Fibroblast of the aortic adventitia (primary cell): ENCODE results near the gene TMEM266. TPM values are rescaled to one million over a fixed set of nuclear protein-coding genes. Genes with fewer than 3 reads are reported as not detected.

Source experiments
- DNase-seq: peaks from one replicate; pipeline ENCODE4 v3.0.0-alpha.2; 2010; ENCODE audit warnings: low read depth
- H3K4me3 ChIP-seq: 2 replicates; pipeline ENCODE4 v1.5.1; 2011; ENCODE audit warnings: low read depth, mild to moderate bottlenecking, control low read depth, low read length, moderate library complexity
- total RNA-seq: library from RNA; depleted of rRNA; stranded (reverse); fragments of >200 nt; gene quantifications from 2 replicates; pipeline ENCODE4 v1.2.3, GENCODE V29; 2012; ENCODE audit warnings: low replicate concordance
- TF ChIP-seq, protein P1 (sequence below): IDR thresholded peaks from 2 replicates; pipeline ENCODE4 v1.5.1; 2011; ENCODE audit warnings: mild to moderate bottlenecking, low read length, control low read depth, inconsistent platforms; ENCODE audit not compliant: insufficient read depth

TMEM266 gene
- total RNA-seq, 1 donor: 0.09 TPM

DNA sequence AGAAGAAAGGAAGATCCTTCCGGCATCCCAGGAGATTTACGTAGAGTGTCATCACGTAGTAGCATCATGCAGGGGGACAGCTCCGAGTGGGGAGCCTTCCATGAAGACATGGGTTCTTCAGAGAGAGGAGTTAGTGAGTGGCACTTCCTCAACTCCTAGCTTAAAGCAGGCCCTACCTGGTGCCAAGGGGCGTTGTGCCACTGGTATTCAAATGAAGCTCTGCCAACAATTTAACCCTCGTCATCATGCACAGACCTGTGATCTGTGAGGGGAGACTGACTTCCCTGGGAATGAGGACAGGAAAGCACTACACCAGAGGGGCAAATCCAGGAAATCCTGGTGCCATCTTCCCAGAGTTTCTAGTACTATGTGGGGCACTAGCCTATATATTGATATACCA lies 59.0 kb downstream of the TMEM266 start:
- TF ChIP-seq, protein P1, sequence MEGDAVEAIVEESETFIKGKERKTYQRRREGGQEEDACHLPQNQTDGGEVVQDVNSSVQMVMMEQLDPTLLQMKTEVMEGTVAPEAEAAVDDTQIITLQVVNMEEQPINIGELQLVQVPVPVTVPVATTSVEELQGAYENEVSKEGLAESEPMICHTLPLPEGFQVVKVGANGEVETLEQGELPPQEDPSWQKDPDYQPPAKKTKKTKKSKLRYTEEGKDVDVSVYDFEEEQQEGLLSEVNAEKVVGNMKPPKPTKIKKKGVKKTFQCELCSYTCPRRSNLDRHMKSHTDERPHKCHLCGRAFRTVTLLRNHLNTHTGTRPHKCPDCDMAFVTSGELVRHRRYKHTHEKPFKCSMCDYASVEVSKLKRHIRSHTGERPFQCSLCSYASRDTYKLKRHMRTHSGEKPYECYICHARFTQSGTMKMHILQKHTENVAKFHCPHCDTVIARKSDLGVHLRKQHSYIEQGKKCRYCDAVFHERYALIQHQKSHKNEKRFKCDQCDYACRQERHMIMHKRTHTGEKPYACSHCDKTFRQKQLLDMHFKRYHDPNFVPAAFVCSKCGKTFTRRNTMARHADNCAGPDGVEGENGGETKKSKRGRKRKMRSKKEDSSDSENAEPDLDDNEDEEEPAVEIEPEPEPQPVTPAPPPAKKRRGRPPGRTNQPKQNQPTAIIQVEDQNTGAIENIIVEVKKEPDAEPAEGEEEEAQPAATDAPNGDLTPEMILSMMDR: no peak
- DNase-seq: no peak
- H3K4me3 ChIP-seq: no peak overlapping the region

DNA sequence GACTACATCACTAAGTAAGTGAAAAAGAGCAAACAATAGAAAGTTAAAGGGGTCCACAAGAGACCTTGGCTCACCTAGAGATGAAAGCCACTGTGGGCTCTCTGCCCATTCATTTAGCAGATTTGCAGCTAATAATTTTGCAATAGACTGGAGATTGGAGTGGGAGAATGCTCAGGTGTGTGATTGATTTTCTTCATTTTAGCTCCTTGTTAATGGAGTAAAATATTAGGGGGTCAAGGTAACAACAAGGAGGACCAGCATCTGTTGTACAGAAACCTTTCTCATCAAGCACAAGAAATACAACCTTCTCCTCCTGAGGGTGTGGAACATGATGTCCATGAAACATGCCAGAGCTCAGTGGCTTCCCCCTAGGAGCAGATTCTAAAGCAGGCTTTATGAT lies 63.2 kb downstream of the TMEM266 start:
- H3K4me3 ChIP-seq: no peak overlapping the region
- no peak for DNase-seq
- TF ChIP-seq, protein P1: no peak

DNA sequence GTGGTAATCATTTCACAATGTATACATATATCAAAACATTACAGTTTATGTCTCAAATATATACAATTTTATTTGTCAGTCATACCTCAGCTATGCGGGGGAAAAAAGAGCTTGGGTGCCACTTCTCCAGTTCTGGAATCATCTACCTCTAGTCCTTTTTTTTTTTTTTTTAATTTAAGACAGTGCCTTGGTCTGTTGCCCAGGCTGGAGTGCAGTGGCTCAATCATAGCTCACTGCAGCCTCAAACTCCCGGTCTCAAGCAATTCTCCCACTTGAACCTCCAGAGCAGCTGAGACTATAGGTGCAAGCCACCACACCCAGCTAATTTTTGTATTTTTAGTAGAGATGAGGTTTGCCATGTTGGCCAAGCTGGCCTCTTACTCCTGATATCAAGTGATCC lies 67.4 kb downstream of the TMEM266 start:
- no peak for DNase-seq
- no peak overlapping the region for H3K4me3 ChIP-seq
- TF ChIP-seq, protein P1: no peak

DNA sequence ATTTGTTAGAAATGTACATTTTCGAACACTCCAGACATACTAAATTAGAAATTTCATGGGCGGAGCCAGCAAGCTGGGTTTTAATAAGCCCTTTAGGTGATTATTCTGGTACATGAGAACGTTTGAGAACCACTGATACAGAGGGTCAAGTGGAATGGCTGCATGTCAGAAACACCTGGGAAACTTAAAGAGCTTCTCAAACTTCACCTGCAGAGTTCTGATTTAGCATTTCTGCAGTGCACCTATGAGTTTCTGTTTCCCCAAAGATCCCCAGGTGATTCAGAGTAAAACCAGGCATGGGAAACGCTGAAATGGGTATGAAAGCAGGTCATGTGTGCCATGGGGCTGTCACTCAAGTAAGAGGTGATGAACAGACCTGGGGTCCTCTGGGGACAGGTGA lies 68.1 kb downstream of the TMEM266 start:
- no peak for DNase-seq
- no peak overlapping the region for H3K4me3 ChIP-seq
- TF ChIP-seq, protein P1: no peak

DNA sequence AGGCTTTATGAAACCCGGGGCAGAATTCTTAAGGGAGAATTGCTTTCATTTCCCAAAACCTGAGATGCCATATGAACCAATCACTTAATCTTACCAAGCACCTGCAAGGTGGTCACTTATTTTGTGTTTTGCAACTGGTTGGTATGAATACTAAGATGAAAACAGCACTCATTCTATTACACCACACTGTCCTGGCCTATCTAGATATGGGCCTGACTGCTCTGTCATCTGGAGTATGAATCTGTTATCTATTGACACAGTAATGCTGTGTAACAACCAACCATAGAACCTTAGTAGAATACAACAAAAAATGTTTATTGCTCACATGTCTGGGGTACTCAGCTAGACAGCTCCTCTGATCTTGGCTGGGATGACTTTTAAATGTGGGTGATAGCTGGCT lies 74.8 kb downstream of the TMEM266 start:
- H3K4me3 ChIP-seq: no peak overlapping the region
- TF ChIP-seq, protein P1: no peak

DNA sequence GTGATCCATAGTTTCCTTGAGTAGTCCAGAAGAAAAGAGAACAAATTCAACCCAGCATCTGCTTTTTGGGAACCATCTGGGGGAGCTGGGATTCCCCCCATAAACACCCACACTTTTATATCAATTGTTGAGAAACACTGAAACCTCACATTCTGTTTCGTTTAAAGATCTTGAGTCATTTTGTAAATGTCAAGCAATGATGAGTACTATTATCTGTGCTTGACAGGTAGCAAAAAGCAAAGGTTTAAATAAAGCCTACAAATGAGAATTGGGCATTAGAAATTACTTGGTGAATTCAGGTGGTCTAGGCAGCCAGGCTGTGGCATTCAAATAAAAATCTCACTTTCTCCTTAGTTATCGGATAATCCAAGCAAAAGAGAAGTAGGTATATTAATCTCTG lies 75.7 kb downstream of the TMEM266 start:
- no peak overlapping the region for H3K4me3 ChIP-seq
- TF ChIP-seq, protein P1: no peak
- no peak for DNase-seq

More for the DNA sequence above, 74.8 kb downstream of the TMEM266 start:
- DNase-seq: no peak

DNA sequence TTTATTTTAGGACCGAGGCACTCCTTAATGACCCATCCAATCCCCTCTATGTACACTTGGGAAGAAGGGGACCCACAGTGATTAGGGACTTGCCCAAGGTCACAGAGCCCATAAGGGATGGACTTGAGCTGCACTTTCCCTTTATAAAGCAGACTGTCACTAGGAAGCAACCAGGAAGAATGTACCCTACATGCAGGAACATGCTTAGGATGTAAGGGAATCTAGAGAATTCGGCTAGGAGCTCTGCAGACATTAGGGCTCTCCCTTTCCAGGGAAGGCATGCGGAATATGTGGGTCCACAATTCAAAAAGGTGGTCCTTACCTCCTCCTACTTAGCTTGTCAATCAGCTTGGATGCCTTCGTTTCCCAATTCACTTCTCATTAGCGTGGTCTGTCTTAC lies 78.7 kb downstream of the TMEM266 start:
- H3K4me3 ChIP-seq: no peak overlapping the region
- DNase-seq: no peak
- TF ChIP-seq, protein P1: no peak
